GM21723 (cell line): Measurements from ENCODE around the gene DPH6.
"Not testable (repeated sequence)": the region's sequence is repeated elsewhere in the genome, so short reads cannot be mapped to it uniquely, and the experiment has no call there.

Experiments used
- ATAC-seq: cut with Tn5 transposase; IDR thresholded peaks from one replicate; pipeline ENCODE4 v1.9.1; 2021; ENCODE audit warnings: mild to moderate bottlenecking, moderate library complexity; ENCODE audit not compliant: unreplicated experiment

The DPH6 gene

GRCh38 chr15:35351059-35351458 lies 194.9 kb downstream of the DPH6 start:
- ATAC-seq: no peak

- ATAC-seq: no peak
Observed at GRCh38 chr15:35349916-35350315, 196.0 kb downstream of the DPH6 start.

GRCh38 chr15:35330916-35331315 lies 215.0 kb downstream of the DPH6 start:
- no peak for ATAC-seq

DNA sequence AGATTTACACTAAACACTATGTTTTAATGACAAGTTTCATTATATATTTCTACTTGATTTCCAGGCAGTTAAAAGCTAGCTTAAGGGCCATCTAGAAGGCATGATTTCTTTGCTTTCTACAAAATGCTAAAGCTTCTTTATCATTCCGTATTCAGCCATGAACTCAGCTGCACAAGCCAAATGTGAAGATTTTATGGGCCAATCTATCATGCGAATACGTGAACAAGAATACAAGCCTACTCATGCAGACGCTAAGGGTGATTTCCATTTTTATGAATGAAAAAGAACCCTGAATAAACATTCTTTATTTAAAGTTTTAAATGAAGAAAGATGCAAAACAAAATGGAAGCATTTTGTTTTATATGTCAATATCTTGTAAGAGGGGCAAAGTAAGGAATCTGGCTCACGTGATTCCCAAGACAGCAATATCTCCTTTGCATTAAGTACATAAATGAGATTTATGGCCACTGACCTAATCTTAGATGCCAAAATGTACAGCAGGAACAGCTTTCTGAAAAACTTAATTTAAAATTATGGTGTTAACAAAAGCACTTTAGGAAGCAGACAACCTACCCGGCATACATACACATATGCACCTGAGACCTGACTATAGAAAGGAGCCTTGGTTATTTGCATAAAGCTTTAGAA lies 215.8 kb downstream of the DPH6 start:
- no peak for ATAC-seq

DNA sequence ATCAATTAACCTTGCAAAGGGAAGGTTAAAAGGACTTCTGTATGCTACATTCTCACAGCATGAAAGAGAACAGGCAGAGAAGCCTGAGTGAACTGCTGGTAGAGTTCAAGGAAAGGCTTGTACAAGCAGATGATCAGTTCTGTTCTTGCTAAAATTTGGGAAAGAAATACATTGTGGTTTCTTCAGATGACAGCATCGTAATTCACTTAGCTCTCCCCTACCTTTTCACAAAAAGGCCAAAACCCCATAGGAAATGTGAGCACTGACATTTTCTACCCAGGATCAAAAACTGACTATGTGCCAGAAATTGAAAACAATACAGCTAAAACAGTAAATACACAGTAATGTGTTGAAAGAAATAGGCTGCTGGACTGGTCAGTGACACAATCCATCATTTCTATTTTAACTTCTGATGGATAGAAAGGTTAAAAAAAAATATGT lies 216.4 kb downstream of the DPH6 start:
- ATAC-seq: no peak

DNA sequence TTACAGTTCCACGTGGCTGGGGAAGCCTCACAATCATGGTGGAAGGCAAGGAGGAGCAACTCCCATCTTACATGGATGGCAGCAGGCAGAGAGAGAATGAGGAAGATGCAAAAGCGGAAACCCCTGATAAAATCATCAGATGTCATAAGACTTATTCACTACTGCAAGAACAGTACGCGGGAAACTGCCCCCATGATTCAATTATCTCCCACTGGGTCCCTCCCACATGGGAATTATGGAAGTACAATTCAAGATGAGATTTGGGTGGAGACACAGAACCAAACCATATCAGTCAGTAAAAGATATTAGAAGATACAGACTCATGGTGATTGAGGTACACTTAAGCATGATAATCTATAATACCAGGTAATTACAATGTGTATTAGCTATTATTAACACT lies 217.1 kb downstream of the DPH6 start:
- ATAC-seq: not testable (repeated sequence)

DNA sequence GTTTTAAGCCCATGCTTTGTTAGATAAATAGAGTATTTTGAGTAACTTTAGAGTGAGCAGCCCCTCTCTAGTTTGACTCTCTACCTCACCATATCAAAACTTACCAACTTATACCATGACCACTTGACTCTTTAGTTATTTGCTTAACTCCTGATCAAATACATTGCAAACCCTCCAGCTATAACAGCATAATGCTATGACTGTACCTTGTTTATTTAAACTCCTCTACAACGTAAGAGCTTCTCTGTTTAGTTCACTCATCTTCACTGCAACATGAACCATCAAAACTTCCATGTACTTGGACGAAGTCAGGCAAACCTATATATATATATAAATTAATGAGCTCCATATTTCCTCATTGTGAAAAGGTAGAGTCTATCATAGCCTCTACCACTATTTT lies 218.2 kb downstream of the DPH6 start:
- ATAC-seq: no peak

GRCh38 chr15:35325374-35325941 lies 220.5 kb downstream of the DPH6 start:
- ATAC-seq: no peak

DNA sequence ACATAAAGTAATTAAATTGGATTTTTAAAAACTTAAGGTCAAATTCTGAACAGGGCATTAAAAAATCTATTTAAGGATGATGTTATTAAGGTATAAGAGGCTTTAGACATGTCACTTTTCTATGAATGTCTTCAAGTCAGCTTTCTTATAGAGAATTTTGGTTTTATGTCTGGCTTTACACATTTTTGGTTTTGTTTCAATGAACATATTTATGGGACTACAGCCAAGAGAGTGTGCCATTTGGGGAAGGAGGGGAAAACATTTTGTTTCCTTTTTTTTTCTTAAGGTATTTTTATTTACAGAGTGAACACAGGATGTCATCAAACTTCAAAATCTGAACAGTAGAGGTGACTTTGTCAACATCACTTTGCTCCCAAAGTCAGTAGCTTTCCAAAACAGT lies 222.8 kb downstream of the DPH6 start:
- no peak for ATAC-seq

GRCh38 chr15:35321926-35322325 lies 224.0 kb downstream of the DPH6 start:
- no peak for ATAC-seq

DNA sequence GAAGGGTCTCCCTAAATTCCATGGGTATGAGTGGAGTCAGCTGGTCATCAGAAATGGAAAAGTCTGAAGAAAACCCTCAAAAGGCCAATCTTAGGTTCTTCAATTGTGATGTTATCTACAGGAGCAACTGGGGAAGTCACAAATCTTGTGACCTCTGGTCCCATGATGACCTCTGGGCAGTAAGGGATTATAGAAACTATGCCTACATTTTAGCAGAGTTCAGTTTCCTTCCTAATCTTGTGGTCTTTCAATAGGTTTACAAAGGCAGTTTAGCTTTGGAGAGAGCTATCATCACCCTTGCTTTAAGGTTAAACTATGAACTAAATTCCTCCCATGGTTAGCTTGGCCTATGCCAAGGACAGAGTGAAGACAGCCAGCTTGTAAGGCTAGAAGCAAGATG lies 225.1 kb downstream of the DPH6 start:
- ATAC-seq: no peak
